Esophagus squamous epithelium (tissue), 5 donors: ENCODE data around the gene SLC27A2. TPM values are rescaled to one million over a fixed set of nuclear protein-coding genes. Genes with fewer than 3 reads are reported as not detected.

Experiments
- DNase-seq: peaks from one replicate; lab custom pipeline; 2025; lab: John Stamatoyannopoulos, UW
- H3K27ac ChIP-seq, 4 donors: fragments of 200-600 bp; sonication (generic); one replicate each; pipeline ENCODE4 v1.5.1; 2016 to 2019; ENCODE audit warnings: mild to moderate bottlenecking in 1 of 4
- H3K27me3 ChIP-seq, 4 donors: fragments of 200-600 bp; sonication (generic); 1 replicate in 3 of 4; 2 replicates in 1 of 4; pipeline versions ENCODE4 v1.5.1 to v1.6.0; 2017 to 2021; ENCODE audit warnings: antibody characterized with exemption in 1 of 4
- H3K36me3 ChIP-seq, 3 donors: fragments of 200-600 bp; sonication (generic); one replicate each; pipeline ENCODE4 v1.5.1; 2016 to 2019
- H3K4me1 ChIP-seq, 3 donors: fragments of 200-600 bp; sonication (generic); one replicate each; pipeline ENCODE4 v1.5.1; 2017 to 2019
- H3K4me3 ChIP-seq, 4 donors: fragments of 200-600 bp; sonication (generic); 1 replicate in 3 of 4; 2 replicates in 1 of 4; pipeline ENCODE4 v1.5.1; 2016 to 2019; ENCODE audit warnings: mild to moderate bottlenecking in 2 of 4, moderate library complexity in 1 of 4
- H3K9me3 ChIP-seq, 3 donors: fragments of 200-600 bp; sonication (generic); one replicate each; pipeline ENCODE4 v1.5.1; 2016 to 2019
- CTCF ChIP-seq, 6 experiments: fragments of 450-650 bp in 4 of 6; fragments of 200-600 bp in 2 of 6; sonication (generic) in 2 of 6; IDR thresholded peaks; one replicate each; pipeline ENCODE4 v1.5.1; 2016 to 2019; ENCODE audit warnings: antibody characterized with exemption in 6 of 6, mild to moderate bottlenecking in 4 of 6, moderate library complexity in 4 of 6
- POLR2A ChIP-seq, 4 donors: fragments of 450-650 bp; IDR thresholded peaks; one replicate each; pipeline ENCODE4 v1.6.1; 2017; ENCODE audit warnings: antibody characterized with exemption in 4 of 4, mild to moderate bottlenecking in 4 of 4, moderate library complexity in 3 of 4
- WGBS, 2 donors: methylation state at CpG; one replicate each; pipeline ENCODE4 v1.1.5; 2018; 5-methylcytosine and 5-hydroxymethylcytosine counted together
- intact Hi-C: fragments of 100-400 bp; cut with DNase I; formaldehyde crosslinking; loops from one replicate; pipeline ENCODE4 v1.15.0; 2022
- total RNA-seq, 4 donors: library from RNA; depleted of rRNA; stranded (reverse); fragments of >200 nt; gene quantifications; one replicate each; pipeline ENCODE4 v1.1.0, GENCODE V29; 2016
- donor health status: DM: yes; HTN: yes; CAD: no.

Gene SLC27A2
- total RNA-seq, 4 donors from 2014 or later = 2.2 to 9.4 (median 3.8) TPM

GRCh38 chr15:50144341-50145120 is 37.5 kb upstream of the SLC27A2 start:
- 60 to 65% methylated on average over 6 of the region's 6 CpGs for WGBS, 2 donors
- intact Hi-C loops = loop anchor here (10.0 kb wide), 1 partner anchor 1280 kb away; no protein-coding TSS in a partner anchor

GRCh38 chr15:50145451-50145872 is 36.5 kb upstream of the SLC27A2 start:
- no peaks in the 10 kb centered on the region for H3K27me3 ChIP-seq
- no peak overlapping the region for H3K4me3 ChIP-seq
- no peak for TF ChIP-seq POLR2A (IDR thresholded peaks at IDR 0.05)
- peak; percentile 41 to 72 (median 58) for TF ChIP-seq CTCF (IDR thresholded peaks at IDR 0.05)
- no peaks in the 10 kb centered on the region for H3K9me3 ChIP-seq
- no peak overlapping the region for H3K27ac ChIP-seq
- no peak for DNase-seq
- H3K36me3 ChIP-seq = no peaks in the 10 kb centered on the region
- intact Hi-C loops = loop anchor here (10.0 kb wide), 1 partner anchor 1281 kb away; no protein-coding TSS in a partner anchor
- WGBS, 2 donors = 0 to 5% methylated on average over 2 of the region's 2 CpGs
- H3K4me1 ChIP-seq = peaks cover 0 to 33% (median 0%) of the 10 kb centered on the region in 3 donors

More at GRCh38 chr15:50144341-50145120, 37.5 kb upstream of the SLC27A2 start:
- Histone ChIP-seq H3K4me3 (no peak overlapping the region), H3K9me3 (no peaks in the 10 kb centered on the region), H3K36me3 (no peaks in the 10 kb centered on the region), H3K4me1 (peaks cover 0 to 28% (median 0%) of the 10 kb centered on the region in 3 donors), H3K27me3 (no peaks in the 10 kb centered on the region), H3K27ac (no peak overlapping the region)
- TF ChIP-seq CTCF (IDR thresholded peaks at IDR 0.05) (no peak), POLR2A (IDR thresholded peaks at IDR 0.05) (no peak)
- no peak for DNase-seq

- Histone ChIP-seq H3K27me3 (no peaks in the 10 kb centered on the region), H3K4me1 (peaks cover 0 to 38% (median 0%) of the 10 kb centered on the region in 3 donors), H3K36me3 (no peaks in the 10 kb centered on the region), H3K27ac (no peak overlapping the region), H3K4me3 (no peak overlapping the region), H3K9me3 (no peaks in the 10 kb centered on the region)
- no peak for DNase-seq
- intact Hi-C loops = loop anchor here (10.0 kb wide), 1 partner anchor 1282 kb away; no protein-coding TSS in a partner anchor
- 88 to 91% methylated on average over 2 of the region's 2 CpGs for WGBS, 2 donors
- no peak for TF ChIP-seq CTCF (IDR thresholded peaks at IDR 0.05)
- no peak for TF ChIP-seq POLR2A (IDR thresholded peaks at IDR 0.05)
Measured at GRCh38 chr15:50146632-50147031, 35.4 kb upstream of the SLC27A2 start.

GRCh38 chr15:50148362-50148963 is 33.5 kb upstream of the SLC27A2 start:
- Histone ChIP-seq H3K9me3 (no peaks in the 10 kb centered on the region), H3K4me1 (peaks cover 0 to 38% (median 0%) of the 10 kb centered on the region in 3 donors), H3K4me3 (no peak overlapping the region), H3K27ac (peak overlapping the region in 2 of 4 donors; percentile 20 to 27), H3K27me3 (no peaks in the 10 kb centered on the region), H3K36me3 (no peaks in the 10 kb centered on the region)
- WGBS, 2 donors = 76 to 77% methylated on average over 4 of the region's 4 CpGs
- TF ChIP-seq CTCF (IDR thresholded peaks at IDR 0.05) (peak in 5 of 6 experiments; percentile 37 to 70 (median 51)), POLR2A (IDR thresholded peaks at IDR 0.05) (no peak)
- DNase-seq = no peak
- intact Hi-C loops = loop anchor here (10.0 kb wide), 1 partner anchor 1284 kb away; no protein-coding TSS in a partner anchor
